ENCODE data around the gene SCAMP1.

SCAMP1 gene

DNA sequence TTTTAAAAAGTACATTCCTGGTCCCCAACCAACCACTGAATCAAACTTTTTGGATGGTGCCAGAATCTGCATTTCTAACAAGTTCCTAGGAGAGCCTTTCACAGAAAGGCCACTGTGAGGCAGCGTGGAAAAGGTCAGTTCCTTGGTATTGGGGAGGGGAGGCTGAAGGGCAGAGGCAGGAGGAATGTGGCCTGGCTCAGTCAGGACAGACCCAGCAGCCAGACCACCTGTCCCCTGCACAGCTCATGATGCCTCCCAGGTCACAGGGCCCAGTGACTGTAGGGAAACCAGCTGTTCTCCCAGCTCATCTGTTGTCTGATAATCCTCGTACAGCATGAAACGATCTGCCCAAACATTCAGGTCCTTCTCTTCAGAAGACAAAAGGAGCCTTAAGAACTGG, 155.3 kb downstream of the SCAMP1 start:
- no peak for DNase-seq

- DNase-seq, result no peak
Measured at GRCh38 chr5:78518365-78519197, 158.2 kb downstream of the SCAMP1 start.

GRCh38 chr5:78519198-78519941, 159.0 kb downstream of the SCAMP1 start:
- no peak for DNase-seq

DNA sequence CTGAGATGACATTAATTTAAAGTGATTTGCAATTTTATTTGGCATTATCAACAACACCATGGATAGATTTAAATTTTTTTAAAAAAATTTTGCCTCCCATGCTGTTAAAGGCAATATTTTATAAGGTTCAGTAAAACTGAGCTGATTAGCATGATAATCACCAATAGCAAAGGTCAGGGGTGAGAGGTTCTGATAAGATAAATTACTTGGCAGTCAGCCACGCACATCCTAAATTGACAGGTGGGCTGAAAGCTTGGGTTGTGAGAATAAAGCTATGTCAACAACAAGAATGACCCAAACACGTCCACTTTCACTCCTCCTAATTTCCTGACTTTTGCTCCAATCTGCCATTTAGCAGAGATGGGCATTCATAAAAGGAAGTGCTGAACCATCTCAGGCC, 161.0 kb downstream of the SCAMP1 start:
- no peak for DNase-seq

- no peak for DNase-seq
Measured at GRCh38 chr5:78522476-78523260, 162.3 kb downstream of the SCAMP1 start.

- no peak for DNase-seq
Measured at GRCh38 chr5:78523314-78524193, 163.1 kb downstream of the SCAMP1 start.

GRCh38 chr5:78526049-78526525, 165.7 kb downstream of the SCAMP1 start:
- DNase-seq, result no peak

DNA sequence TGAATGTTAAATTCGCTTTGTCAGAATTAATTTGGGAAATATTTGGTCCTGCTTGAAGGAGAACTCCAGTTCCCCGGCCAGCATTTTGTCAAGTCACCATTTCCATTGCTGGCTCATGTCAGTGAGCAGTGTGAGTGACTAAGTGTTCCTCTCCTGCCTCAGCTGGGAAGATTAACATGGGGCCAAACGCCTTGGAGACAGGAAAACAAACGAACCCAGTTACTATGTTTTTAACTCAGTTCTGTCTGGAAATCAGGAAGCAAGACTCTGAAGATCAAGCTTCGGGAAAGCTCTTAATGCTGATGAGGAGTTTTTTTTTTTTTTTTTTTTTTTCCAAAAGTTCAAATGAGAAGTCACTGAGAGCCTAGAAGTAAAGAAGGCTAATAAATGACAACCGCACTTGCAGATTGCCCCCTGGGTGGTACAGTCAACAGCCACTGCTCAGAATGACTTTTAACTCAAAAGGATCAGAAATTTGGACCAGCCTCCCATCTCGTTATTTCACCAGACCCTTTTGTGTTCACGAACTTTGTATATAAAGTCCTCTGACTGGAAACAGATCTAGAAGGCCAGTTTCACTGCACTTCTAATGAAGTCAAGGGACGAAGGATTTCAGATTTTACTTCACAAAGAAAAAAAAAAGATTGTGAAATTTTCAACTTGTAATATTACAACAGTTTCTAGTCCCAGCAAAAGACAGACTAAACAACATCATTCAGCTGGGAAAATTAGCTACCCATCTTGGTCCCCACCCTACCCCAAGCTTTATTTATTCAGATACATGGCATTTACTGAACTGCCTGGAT, 166.8 kb downstream of the SCAMP1 start:
- no peak for DNase-seq

DNA sequence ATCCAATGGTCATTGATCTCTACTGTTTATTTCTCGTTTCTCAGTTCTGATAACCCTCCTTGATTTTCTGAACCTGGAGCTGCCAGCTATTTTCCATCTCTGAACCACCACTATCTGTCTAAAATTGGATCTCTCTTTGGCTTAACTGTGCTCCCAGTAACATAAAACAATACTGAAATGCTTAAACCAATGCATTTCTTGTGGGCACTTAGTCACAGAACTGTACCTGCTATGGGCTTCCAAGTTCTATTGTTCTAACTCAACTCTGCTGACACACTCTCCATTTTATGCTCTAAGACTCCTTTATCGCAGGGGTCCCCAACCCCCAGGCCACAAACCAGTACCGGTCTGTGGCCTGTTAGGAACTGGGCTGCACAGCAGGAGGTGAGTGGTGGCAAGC, 167.5 kb downstream of the SCAMP1 start:
- DNase-seq, result no peak
